ENCODE measurements around the gene TMEM272.

- TF ChIP-seq CTCF (IDR thresholded peaks at IDR 0.05; ENCODE audit: low read depth, low read length) (no peak), MAX (IDR thresholded peaks at IDR 0.05; ENCODE audit: low read depth, low read length) (no peak), POLR2A (IDR thresholded peaks at IDR 0.05; ENCODE audit: extremely low read depth, insufficient read length) (no peak), MYC (IDR thresholded peaks at IDR 0.05; ENCODE audit: low read depth, low read length) (no peak)
These were observed 67.1 kb downstream of the TMEM272 start for GRCh38 chr13:51777921-51778320.

Data from NB4 (cell line).